HG03354 (cell line): ENCODE data around the gene ETV6.

Experiments
- ATAC-seq: cut with Tn5 transposase; IDR thresholded peaks from one replicate; pipeline ENCODE4 v1.9.1; 2021; ENCODE audit warnings: mild to moderate bottlenecking; ENCODE audit not compliant: unreplicated experiment, poor library complexity, severe bottlenecking

The ETV6 gene

GRCh38 chr12:11917501-11917900, 268.0 kb downstream of the ETV6 start:
- no peak for ATAC-seq

GRCh38 chr12:11920231-11920630, 270.8 kb downstream of the ETV6 start:
- no peak for ATAC-seq

GRCh38 chr12:11922361-11922760, 272.9 kb downstream of the ETV6 start:
- ATAC-seq = no peak

GRCh38 chr12:11923067-11923466, 273.6 kb downstream of the ETV6 start:
- ATAC-seq = no peak

- no peak for ATAC-seq
These were observed 277.9 kb downstream of the ETV6 start for GRCh38 chr12:11927286-11927935.

GRCh38 chr12:11929714-11930113, 280.2 kb downstream of the ETV6 start:
- ATAC-seq = no peak

GRCh38 chr12:11939223-11939622, 289.7 kb downstream of the ETV6 start:
- ATAC-seq = no peak

- ATAC-seq = no peak
These were observed 292.3 kb downstream of the ETV6 start for GRCh38 chr12:11941606-11942337.

GRCh38 chr12:11943919-11944700, 294.6 kb downstream of the ETV6 start:
- ATAC-seq = no peak
